Stimulated activated CD8-positive, alpha-beta memory T cell treated with anti-CD3 and anti-CD28 coated beads, Interleukin-4, amount 100 ng/mL, for 4 hours (primary cell): ENCODE measurements around the gene SH2D1B.

Source experiments
- DNase-seq, 2 donors: peaks; one replicate each; pipeline ENCODE4 v3.0.0-alpha.2; 2020; ENCODE audit warnings: low read depth in 2 of 2, low spot score in 1 of 2

SH2D1B gene

GRCh38 chr1:162383516-162383915 lies 28.4 kb downstream of the SH2D1B start:
- no peak for DNase-seq

- DNase-seq: no peak
Measured at GRCh38 chr1:162383091-162383490, 28.8 kb downstream of the SH2D1B start.

GRCh38 chr1:162381941-162382750 lies 29.8 kb downstream of the SH2D1B start:
- DNase-seq: no peak

GRCh38 chr1:162381383-162381782 lies 30.6 kb downstream of the SH2D1B start, which contains the start of gene C1orf226:
Gene C1orf226 (plus strand): TSS chr1:162381728. CDS start chr1:162381902, 174 bp downstream.
- DNase-seq: no peak

- DNase-seq: no peak
Measured at GRCh38 chr1:162380061-162380846, 31.7 kb downstream of the SH2D1B start.

- DNase-seq: no peak
Measured at GRCh38 chr1:162376691-162377090, 35.2 kb downstream of the SH2D1B start, which contains the start of gene SPATA46. Gene SPATA46 (minus strand): TSS chr1:162376854. CDS start chr1:162376790, 64 bp downstream.

GRCh38 chr1:162375463-162375862 lies 36.5 kb downstream of the SH2D1B start:
- DNase-seq: no peak

GRCh38 chr1:162374406-162374805 lies 37.5 kb downstream of the SH2D1B start:
- DNase-seq: no peak

- DNase-seq: no peak
Measured at GRCh38 chr1:162373541-162374260, 38.2 kb downstream of the SH2D1B start.

- DNase-seq: no peak
Measured at GRCh38 chr1:162373072-162373427, 38.9 kb downstream of the SH2D1B start.

GRCh38 chr1:162372159-162373071 lies 39.5 kb downstream of the SH2D1B start:
- no peak for DNase-seq

- DNase-seq: no peak
Measured at GRCh38 chr1:162371611-162372010, 40.3 kb downstream of the SH2D1B start.

- no peak for DNase-seq
Measured at GRCh38 chr1:162370721-162371120, 41.2 kb downstream of the SH2D1B start.

- DNase-seq: no peak
Measured at GRCh38 chr1:162370161-162370560, 41.8 kb downstream of the SH2D1B start.

GRCh38 chr1:162369571-162369970 lies 42.4 kb downstream of the SH2D1B start:
- no peak for DNase-seq

- DNase-seq: no peak
Measured at GRCh38 chr1:162368451-162368850, 43.5 kb downstream of the SH2D1B start.

GRCh38 chr1:162367772-162368171 lies 44.2 kb downstream of the SH2D1B start:
- DNase-seq: no peak

- no peak for DNase-seq
Measured at GRCh38 chr1:162367073-162367472, 44.9 kb downstream of the SH2D1B start.

- no peak for DNase-seq
Measured at GRCh38 chr1:162366671-162367070, 45.3 kb downstream of the SH2D1B start.

GRCh38 chr1:162366149-162366548 lies 45.8 kb downstream of the SH2D1B start:
- DNase-seq: no peak
